ENCODE data around the gene GSS. TPM values are rescaled to one million over a fixed set of nuclear protein-coding genes. Genes with fewer than 3 reads are reported as not detected.

Gene GSS
- total RNA-seq, 1 donor from 2014 or later: 47.9 TPM

GRCh38 chr20:34976286-34976685 is 20.7 kb upstream of the GSS start:
- Histone ChIP-seq H3K4me3 (no peak overlapping the region), H3K36me3 (no peaks in the 10 kb centered on the region), H3K27ac (no peak overlapping the region), H3K9me3 (no peaks in the 10 kb centered on the region), H3K4me1 (no peaks in the 10 kb centered on the region), H3K27me3 (no peaks in the 10 kb centered on the region)
- intact Hi-C loops (cut with DNase I): no loop called here
- no peak for DNase-seq (ENCODE audit: extremely low spot score in 2 of 2)
- TF ChIP-seq CTCF (IDR thresholded peaks at IDR 0.05) (no peak), POLR2AphosphoS5 (IDR thresholded peaks at IDR 0.05; ENCODE audit: insufficient read depth in 1 of 2, low read depth in 1 of 2) (no peak), POLR2A (IDR thresholded peaks at IDR 0.05) (no peak)

GRCh38 chr20:34974246-34974645 is 18.6 kb upstream of the GSS start:
- Histone ChIP-seq H3K27ac (no peak overlapping the region), H3K9me3 (no peaks in the 10 kb centered on the region), H3K36me3 (no peaks in the 10 kb centered on the region), H3K27me3 (no peaks in the 10 kb centered on the region), H3K4me3 (no peak overlapping the region), H3K4me1 (no peaks in the 10 kb centered on the region)
- intact Hi-C loops (cut with DNase I): no loop called here
- no peak for TF ChIP-seq POLR2A (IDR thresholded peaks at IDR 0.05)
- no peak for TF ChIP-seq CTCF (IDR thresholded peaks at IDR 0.05)
- TF ChIP-seq POLR2AphosphoS5 (IDR thresholded peaks at IDR 0.05; ENCODE audit: insufficient read depth in 1 of 2, low read depth in 1 of 2): no peak
- DNase-seq (ENCODE audit: extremely low spot score in 2 of 2): no peak

- Histone ChIP-seq H3K9me3 (no peaks in the 10 kb centered on the region), H3K27me3 (no peaks in the 10 kb centered on the region), H3K27ac (no peak overlapping the region), H3K4me3 (no peak overlapping the region), H3K4me1 (no peaks in the 10 kb centered on the region), H3K36me3 (no peaks in the 10 kb centered on the region)
- TF ChIP-seq CTCF (IDR thresholded peaks at IDR 0.05): no peak
- TF ChIP-seq POLR2AphosphoS5 (IDR thresholded peaks at IDR 0.05; ENCODE audit: insufficient read depth in 1 of 2, low read depth in 1 of 2): no peak
- TF ChIP-seq POLR2A (IDR thresholded peaks at IDR 0.05): no peak
- intact Hi-C loops (cut with DNase I): no loop called here
- DNase-seq (ENCODE audit: extremely low spot score in 2 of 2): no peak
Observed at GRCh38 chr20:34971561-34972235, 16.1 kb upstream of the GSS start.

GRCh38 chr20:34970846-34971560 is 15.4 kb upstream of the GSS start:
- TF ChIP-seq POLR2A (IDR thresholded peaks at IDR 0.05): no peak
- TF ChIP-seq CTCF (IDR thresholded peaks at IDR 0.05): no peak
- Histone ChIP-seq H3K9me3 (no peaks in the 10 kb centered on the region), H3K4me3 (no peak overlapping the region), H3K27me3 (no peaks in the 10 kb centered on the region), H3K36me3 (no peaks in the 10 kb centered on the region), H3K4me1 (no peaks in the 10 kb centered on the region), H3K27ac (no peak overlapping the region)
- intact Hi-C loops (cut with DNase I): no loop called here
- no peak for DNase-seq (ENCODE audit: extremely low spot score in 2 of 2)

- TF ChIP-seq CTCF (IDR thresholded peaks at IDR 0.05) (no peak), POLR2A (IDR thresholded peaks at IDR 0.05) (no peak), POLR2AphosphoS5 (IDR thresholded peaks at IDR 0.05; ENCODE audit: insufficient read depth in 1 of 2, low read depth in 1 of 2) (no peak)
- no peaks in the 10 kb centered on the region for H3K4me1 ChIP-seq
- H3K4me3 ChIP-seq: no peak overlapping the region
- no peaks in the 10 kb centered on the region for H3K27me3 ChIP-seq
- H3K9me3 ChIP-seq: no peaks in the 10 kb centered on the region
- no peak overlapping the region for H3K27ac ChIP-seq
- no peak for DNase-seq (ENCODE audit: extremely low spot score in 2 of 2)
- no peaks in the 10 kb centered on the region for H3K36me3 ChIP-seq
- intact Hi-C loops (cut with DNase I): no loop called here
Observed at GRCh38 chr20:34970193-34970840, 14.7 kb upstream of the GSS start.
